PC-9 (cell line): Measurements from ENCODE around the gene ATP1A1. TPM values are rescaled to one million over a fixed set of nuclear protein-coding genes. Genes with fewer than 3 reads are reported as not detected.

Experiments used
- BruUV-seq: library from RNA; stranded (reverse); fragments of 400-500 nt; replicated peaks from 2 replicates; lab custom pipeline; 2021; lab: Mats Ljungman, UMichigan
- CTCF ChIA-PET: fragments of 300-600 bp; sonication (Branson Sonifier 250); formaldehyde crosslinking; loops from one replicate; lab custom pipeline; 2022; ENCODE audit warnings: antibody characterized with exemption; lab: Charles Lee
- POLR2A ChIA-PET: fragments of 300-600 bp; sonication (Branson Sonifier 250); formaldehyde crosslinking; loops from one replicate; lab custom pipeline; 2022; ENCODE audit warnings: antibody characterized with exemption; ENCODE audit not compliant: unreplicated experiment; lab: Charles Lee
- DNase-seq, 2 experiments: peaks; one replicate each; pipeline versions ENCODE4 v3.0.0 to v3.0.0-alpha.2; 2015 to 2022; ENCODE audit warnings: mixed read lengths in 1 of 2
- H2AFZ ChIP-seq: fragments of 200-600 bp; sonication (generic); 2 replicates; pipeline ENCODE4 v1.8.1; 2017; ENCODE audit warnings: antibody characterized with exemption
- H3F3A ChIP-seq: fragments of 200-600 bp; sonication (generic); 2 replicates; pipeline ENCODE4 v1.8.1; 2017; ENCODE audit warnings: antibody characterized with exemption, mild to moderate bottlenecking, low read depth; ENCODE audit not compliant: insufficient read depth
- H3K27ac ChIP-seq: fragments of 200-600 bp; sonication (generic); 2 replicates; pipeline ENCODE4 v1.6.1; 2016; ENCODE audit warnings: mixed run types
- H3K27me3 ChIP-seq: fragments of 200-600 bp; sonication (generic); 2 replicates; pipeline ENCODE4 v1.6.1; 2016; ENCODE audit warnings: low read depth, mixed run types; ENCODE audit not compliant: insufficient read depth
- H3K36me3 ChIP-seq: fragments of 200-600 bp; sonication (generic); 2 replicates; pipeline ENCODE4 v1.6.1; 2016; ENCODE audit warnings: low read depth, mixed run types
- H3K4me1 ChIP-seq: fragments of 200-600 bp; sonication (generic); replicated peaks from 2 replicates; pipeline ENCODE4 v1.6.1; 2016; ENCODE audit warnings: mixed run types; ENCODE audit not compliant: insufficient read depth
- H3K4me2 ChIP-seq: fragments of 200-600 bp; sonication (generic); 2 replicates; pipeline ENCODE4 v1.6.1; 2017; ENCODE audit warnings: mixed run types
- H3K4me3 ChIP-seq: fragments of 200-600 bp; sonication (generic); 2 replicates; pipeline ENCODE4 v1.6.1; 2016; ENCODE audit warnings: mixed run types
- H3K79me2 ChIP-seq: fragments of 200-600 bp; sonication (generic); 2 replicates; pipeline ENCODE4 v1.6.1; 2017; ENCODE audit warnings: low read depth, mixed run types
- H3K9me2 ChIP-seq: fragments of 200-600 bp; sonication (generic); 2 replicates; pipeline ENCODE4 v1.8.1; 2017; ENCODE audit warnings: mild to moderate bottlenecking; ENCODE audit not compliant: insufficient read depth
- H3K9me3 ChIP-seq: fragments of 200-600 bp; sonication (generic); 2 replicates; pipeline ENCODE4 v1.8.1; 2016; ENCODE audit warnings: low read depth; ENCODE audit not compliant: insufficient read depth
- H4K20me1 ChIP-seq: fragments of 200-600 bp; sonication (generic); 2 replicates; pipeline ENCODE4 v1.8.1; 2017; ENCODE audit not compliant: insufficient read depth
- CTCF ChIP-seq: fragments of 200-600 bp; sonication (generic); conservative IDR thresholded peaks from 2 replicates; pipeline ENCODE4 v1.6.1; 2017; ENCODE audit warnings: mixed run types, antibody characterized with exemption, mild to moderate bottlenecking, moderate library complexity
- EZH2 ChIP-seq: fragments of 200-600 bp; sonication (generic); IDR thresholded peaks from 2 replicates; pipeline ENCODE4 v1.8.0; 2017; ENCODE audit warnings: antibody characterized with exemption, low read depth
- intact Hi-C: fragments of 100-400 bp; cut with micrococcal nuclease; formaldehyde crosslinking; loops from one replicate; pipeline ENCODE4 v1.10.0; 2022; ENCODE audit not compliant: unreplicated experiment
- total RNA-seq: library from RNA; stranded (reverse); gene quantifications from 2 replicates; pipeline ENCODE4 v1.2.3, GENCODE V29; 2021

Gene ATP1A1
- total RNA-seq, 1 experiment from 2014 or later = 399 TPM

GRCh38 chr1:116426401-116426800 is 53.4 kb downstream of the ATP1A1 start:
- no peak for DNase-seq
- H2AFZ ChIP-seq = no peak overlapping the region
- H3K9me2 ChIP-seq = no peaks in the 10 kb centered on the region
- no peak overlapping the region for H3K27ac ChIP-seq
- POLR2A ChIA-PET = no interaction called here
- no peaks in the 10 kb centered on the region for H4K20me1 ChIP-seq
- H3K4me1 ChIP-seq = no peaks in the 10 kb centered on the region
- H3K4me3 ChIP-seq = no peak overlapping the region
- TF ChIP-seq EZH2 = no peak
- no peak for TF ChIP-seq CTCF
- intact Hi-C loops = no loop called here
- H3K36me3 ChIP-seq = no peaks in the 10 kb centered on the region
- CTCF ChIA-PET = interaction anchor here (0.6 kb wide), 1 partner anchor 415 kb away, joined by 4 read pairs; no protein-coding TSS in a partner anchor
- no peaks in the 10 kb centered on the region for H3K79me2 ChIP-seq
- no peak overlapping the region for H3K4me2 ChIP-seq
- no TSS peak for BruUV-seq
- H3K27me3 ChIP-seq = no peaks in the 10 kb centered on the region
- H3F3A ChIP-seq = no peaks in the 10 kb centered on the region
- H3K9me3 ChIP-seq = no peaks in the 10 kb centered on the region

- no peak overlapping the region for H2AFZ ChIP-seq
- H3K9me3 ChIP-seq = no peaks in the 10 kb centered on the region
- H3K9me2 ChIP-seq = no peaks in the 10 kb centered on the region
- H3K79me2 ChIP-seq = no peaks in the 10 kb centered on the region
- BruUV-seq = no TSS peak
- peaks cover 10% of the 10 kb centered on the region; the same call in 1 of the 2 replicates for H3F3A ChIP-seq
- CTCF ChIA-PET = no interaction called here
- H3K36me3 ChIP-seq = no peaks in the 10 kb centered on the region
- H3K4me2 ChIP-seq = no peak overlapping the region
- H3K4me1 ChIP-seq = peaks cover 13% of the 10 kb centered on the region
- H3K27me3 ChIP-seq = no peaks in the 10 kb centered on the region
- no peak for DNase-seq
- POLR2A ChIA-PET = interaction anchor here (0.6 kb wide), 1 partner anchor 54 kb away, joined by 3 read pairs; no protein-coding TSS in a partner anchor
- H3K27ac ChIP-seq = no peak overlapping the region
- intact Hi-C loops = no loop called here
- no peak for TF ChIP-seq EZH2
- TF ChIP-seq CTCF = no peak
- H4K20me1 ChIP-seq = no peaks in the 10 kb centered on the region
- H3K4me3 ChIP-seq = no peak overlapping the region
Observed at GRCh38 chr1:116428576-116428975, 55.5 kb downstream of the ATP1A1 start.

- Histone ChIP-seq H3K27ac (no peak overlapping the region), H3K79me2 (no peaks in the 10 kb centered on the region), H3K9me3 (0 out of 2 replicates have a peak, but pooled peaks cover 1% of the 10 kb centered on the region), H3F3A (peaks cover 17% of the 10 kb centered on the region; the same call in 1 of the 2 replicates), H3K4me3 (no peak overlapping the region), H3K36me3 (no peaks in the 10 kb centered on the region), H3K9me2 (no peaks in the 10 kb centered on the region), H2AFZ (no peak overlapping the region), H3K4me1 (peaks cover 15% of the 10 kb centered on the region), H4K20me1 (no peaks in the 10 kb centered on the region), H3K4me2 (no peak overlapping the region), H3K27me3 (no peaks in the 10 kb centered on the region)
- intact Hi-C loops = no loop called here
- BruUV-seq = no TSS peak
- ChIA-PET POLR2A (interaction anchor here (0.6 kb wide), 1 partner anchor 39 kb away, joined by 9 read pairs; no protein-coding TSS in a partner anchor), CTCF (no interaction called here)
- DNase-seq = no peak
- TF ChIP-seq EZH2 (no peak), CTCF (no peak)
Observed at GRCh38 chr1:116429821-116430374, 56.9 kb downstream of the ATP1A1 start.
